Right forelimb (tissue), 1 donor: Measurements from ENCODE around the gene KIAA0753.
"Not testable (repeated sequence)": the region's sequence is repeated elsewhere in the genome, so short reads cannot be mapped to it uniquely, and the experiment has no call there.

Source experiments
- DNase-seq: peaks from one replicate; pipeline ENCODE4 v3.0.0-alpha.2; 2018

The KIAA0753 gene

GRCh38 chr17:6668219-6668618 is 27.7 kb upstream of the KIAA0753 start:
- DNase-seq = no peak

GRCh38 chr17:6667516-6667915 is 27.0 kb upstream of the KIAA0753 start:
- no peak for DNase-seq

- DNase-seq = no peak
Observed at GRCh38 chr17:6666557-6666956, 26.0 kb upstream of the KIAA0753 start.

- peak; percentile 79 for DNase-seq
Observed at GRCh38 chr17:6666077-6666521, 25.6 kb upstream of the KIAA0753 start.

- DNase-seq = not testable (repeated sequence)
Observed at GRCh38 chr17:6663200-6663599, 22.7 kb upstream of the KIAA0753 start.

GRCh38 chr17:6661464-6661848 is 20.9 kb upstream of the KIAA0753 start:
- DNase-seq = no peak

GRCh38 chr17:6660805-6661463 is 20.4 kb upstream of the KIAA0753 start:
- DNase-seq = no peak

- DNase-seq = no peak
Observed at GRCh38 chr17:6660101-6660500, 19.6 kb upstream of the KIAA0753 start.

GRCh38 chr17:6658411-6658810 is 17.9 kb upstream of the KIAA0753 start:
- DNase-seq = not testable (repeated sequence)

- no peak for DNase-seq
Observed at GRCh38 chr17:6657633-6658287, 17.2 kb upstream of the KIAA0753 start.

GRCh38 chr17:6656797-6657632 is 16.5 kb upstream of the KIAA0753 start:
- DNase-seq = not testable (repeated sequence)

- DNase-seq = not testable (repeated sequence)
Observed at GRCh38 chr17:6655732-6656361, 15.3 kb upstream of the KIAA0753 start.

- no peak for DNase-seq
Observed at GRCh38 chr17:6654841-6655731, 14.6 kb upstream of the KIAA0753 start.

- DNase-seq = peak; percentile 75
Observed at GRCh38 chr17:6651919-6652452, 11.5 kb upstream of the KIAA0753 start.

- DNase-seq = peak; percentile 97
Observed at GRCh38 chr17:6651354-6651918, 10.9 kb upstream of the KIAA0753 start, which contains the start of the genes C17orf100 and MED31. Gene C17orf100, plus strand, starts transcription at chr17:6651762. Its CDS starts 152 bp downstream, at chr17:6651914. Gene MED31, minus strand, starts transcription at chr17:6651605. Its CDS starts 77 bp downstream, at chr17:6651528.

GRCh38 chr17:6648181-6648580 is 7.7 kb upstream of the KIAA0753 start:
- DNase-seq = no peak

- DNase-seq = no peak
Observed at GRCh38 chr17:6643451-6644125, 3.1 kb upstream of the KIAA0753 start.

GRCh38 chr17:6642592-6642991 is 2.1 kb upstream of the KIAA0753 start:
- DNase-seq = no peak

GRCh38 chr17:6641247-6641863 is 844 bp upstream of the KIAA0753 start:
- no peak for DNase-seq
